Measurements from ENCODE around the gene PTGFRN. TPM values are rescaled to one million over a fixed set of nuclear protein-coding genes. Genes with fewer than 3 reads are reported as not detected.
A peak's percentile ranks its signal among the peaks of the same experiment; 100 is the strongest.
"Not testable (repeated sequence)": the region's sequence is repeated elsewhere in the genome, so short reads cannot be mapped to it uniquely, and the experiment has no call there.

Gene PTGFRN
- total RNA-seq, 4 donors from 2014 or later: 40.6 to 68.7 (median 56.0) TPM

DNA sequence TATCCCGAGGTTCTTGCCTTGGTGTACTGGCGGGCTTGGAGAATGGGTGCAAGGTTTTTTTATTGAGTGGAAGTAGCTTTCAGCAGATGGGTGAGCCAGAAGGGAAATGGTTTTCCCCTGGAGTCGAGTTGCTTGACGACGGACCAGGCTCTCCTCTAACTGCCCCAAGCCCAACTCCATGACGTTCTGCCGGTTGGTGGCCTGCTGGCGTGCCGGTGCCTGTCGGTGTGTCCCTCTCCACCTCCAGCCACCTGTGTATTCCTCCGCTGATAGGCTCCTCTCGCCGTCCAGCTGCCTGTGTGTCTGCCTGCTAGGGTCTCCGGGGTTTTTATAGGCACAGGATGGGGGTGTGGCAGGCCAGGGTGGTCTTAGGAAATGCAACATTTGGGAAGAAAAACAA, 34.3 kb upstream of the PTGFRN start:
- intact Hi-C loops (cut with DNase I): no loop called here
- Histone ChIP-seq H3K27ac (no peak overlapping the region), H3K9me3 (no peaks in the 10 kb centered on the region), H3K27me3 (no peaks in the 10 kb centered on the region), H3K36me3 (no peaks in the 10 kb centered on the region), H3K4me1 (peaks cover 9 to 57% (median 44%) of the 10 kb centered on the region in 3 donors), H3K4me3 (peak overlapping the region in 2 of 4 donors; percentile 16 to 38)
- TF ChIP-seq POLR2A (IDR thresholded peaks at IDR 0.05): no peak
- TF ChIP-seq, protein P1, sequence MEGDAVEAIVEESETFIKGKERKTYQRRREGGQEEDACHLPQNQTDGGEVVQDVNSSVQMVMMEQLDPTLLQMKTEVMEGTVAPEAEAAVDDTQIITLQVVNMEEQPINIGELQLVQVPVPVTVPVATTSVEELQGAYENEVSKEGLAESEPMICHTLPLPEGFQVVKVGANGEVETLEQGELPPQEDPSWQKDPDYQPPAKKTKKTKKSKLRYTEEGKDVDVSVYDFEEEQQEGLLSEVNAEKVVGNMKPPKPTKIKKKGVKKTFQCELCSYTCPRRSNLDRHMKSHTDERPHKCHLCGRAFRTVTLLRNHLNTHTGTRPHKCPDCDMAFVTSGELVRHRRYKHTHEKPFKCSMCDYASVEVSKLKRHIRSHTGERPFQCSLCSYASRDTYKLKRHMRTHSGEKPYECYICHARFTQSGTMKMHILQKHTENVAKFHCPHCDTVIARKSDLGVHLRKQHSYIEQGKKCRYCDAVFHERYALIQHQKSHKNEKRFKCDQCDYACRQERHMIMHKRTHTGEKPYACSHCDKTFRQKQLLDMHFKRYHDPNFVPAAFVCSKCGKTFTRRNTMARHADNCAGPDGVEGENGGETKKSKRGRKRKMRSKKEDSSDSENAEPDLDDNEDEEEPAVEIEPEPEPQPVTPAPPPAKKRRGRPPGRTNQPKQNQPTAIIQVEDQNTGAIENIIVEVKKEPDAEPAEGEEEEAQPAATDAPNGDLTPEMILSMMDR (IDR thresholded peaks at IDR 0.05): no peak
- WGBS, 2 donors: 60 to 89% methylated on average over 3 to 10 of the region's 14 CpGs
- DNase-seq: no peak

DNA sequence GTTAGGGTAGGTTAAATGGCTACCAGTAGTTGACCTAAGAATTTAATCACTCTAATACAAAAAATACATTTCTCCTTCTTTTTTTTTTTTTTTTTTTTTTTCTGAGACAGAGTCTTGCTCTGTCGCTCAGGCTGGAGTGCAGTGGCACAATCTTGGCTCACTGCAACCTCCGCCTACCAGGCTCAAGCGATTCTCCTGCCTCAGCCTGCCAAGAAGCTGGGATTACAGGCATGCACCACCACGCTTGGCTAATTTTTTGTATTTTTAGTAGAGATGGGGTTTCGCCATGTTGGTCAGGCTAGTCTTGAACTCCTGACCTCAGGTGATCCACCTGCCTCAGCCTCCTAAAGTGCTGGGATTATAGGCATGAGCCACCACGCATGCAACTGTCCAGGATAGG, 33.8 kb upstream of the PTGFRN start:
- Histone ChIP-seq H3K4me1 (peaks cover 9 to 57% (median 44%) of the 10 kb centered on the region in 3 donors), H3K4me3 (peak overlapping the region in 1 of 4 donors; percentile 16)
- H3K27me3 ChIP-seq; H3K9me3 ChIP-seq; intact Hi-C loops (cut with DNase I); H3K36me3 ChIP-seq; DNase-seq; H3K27ac ChIP-seq: not testable (repeated sequence)
- whole genome bisulfite sequencing, 2 donors: 26 to 53% methylated on average over 6 of the region's 6 CpGs

DNA sequence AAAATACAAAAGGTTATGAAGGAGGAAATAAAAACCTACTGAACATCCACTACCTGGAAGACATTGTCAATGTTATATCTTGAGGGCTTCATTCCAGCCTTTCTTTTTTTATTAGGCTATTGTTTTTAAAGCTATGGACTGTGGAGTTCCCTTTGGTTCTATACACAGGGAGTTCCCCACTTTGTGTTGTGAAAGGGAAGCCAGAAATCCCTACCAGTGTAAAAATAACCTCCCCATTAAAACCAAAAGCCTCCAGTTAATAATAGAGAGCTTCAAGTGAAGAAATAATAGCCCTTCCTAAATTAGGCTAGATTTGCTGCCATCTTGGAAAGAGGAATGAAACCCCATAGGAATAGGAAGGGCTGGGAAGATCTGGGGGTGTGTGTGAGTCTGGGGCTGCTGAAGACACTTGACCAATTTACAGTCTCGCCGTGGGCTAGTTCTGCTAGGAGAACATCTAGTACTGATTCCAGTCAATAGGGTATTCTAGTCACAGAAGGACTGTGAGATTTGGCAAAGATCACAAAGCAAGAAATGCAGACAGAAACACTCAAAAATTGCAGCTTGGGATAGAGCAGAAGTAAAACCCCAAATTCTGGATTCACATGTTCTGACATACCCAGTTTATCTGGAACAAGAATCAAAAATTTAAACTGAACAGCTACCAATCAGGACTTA, 32.4 kb upstream of the PTGFRN start:
- intact Hi-C loops (cut with DNase I): no loop called here
- Histone ChIP-seq H3K4me1 (peaks cover 9 to 67% (median 50%) of the 10 kb centered on the region in 3 donors), H3K27ac (peak overlapping the region in 3 of 4 donors; percentile 0 to 58 (median 58)), H3K9me3 (no peaks in the 10 kb centered on the region), H3K4me3 (peak overlapping the region in 2 of 4 donors; percentile 28 to 56), H3K36me3 (no peaks in the 10 kb centered on the region), H3K27me3 (no peaks in the 10 kb centered on the region)
- TF ChIP-seq, protein P1 (IDR thresholded peaks at IDR 0.05): no peak
- no peak for TF ChIP-seq POLR2A (IDR thresholded peaks at IDR 0.05)
- no peak for DNase-seq
- 72% methylated on average over 2 of the region's 2 CpGs for WGBS, 2 donors

DNA sequence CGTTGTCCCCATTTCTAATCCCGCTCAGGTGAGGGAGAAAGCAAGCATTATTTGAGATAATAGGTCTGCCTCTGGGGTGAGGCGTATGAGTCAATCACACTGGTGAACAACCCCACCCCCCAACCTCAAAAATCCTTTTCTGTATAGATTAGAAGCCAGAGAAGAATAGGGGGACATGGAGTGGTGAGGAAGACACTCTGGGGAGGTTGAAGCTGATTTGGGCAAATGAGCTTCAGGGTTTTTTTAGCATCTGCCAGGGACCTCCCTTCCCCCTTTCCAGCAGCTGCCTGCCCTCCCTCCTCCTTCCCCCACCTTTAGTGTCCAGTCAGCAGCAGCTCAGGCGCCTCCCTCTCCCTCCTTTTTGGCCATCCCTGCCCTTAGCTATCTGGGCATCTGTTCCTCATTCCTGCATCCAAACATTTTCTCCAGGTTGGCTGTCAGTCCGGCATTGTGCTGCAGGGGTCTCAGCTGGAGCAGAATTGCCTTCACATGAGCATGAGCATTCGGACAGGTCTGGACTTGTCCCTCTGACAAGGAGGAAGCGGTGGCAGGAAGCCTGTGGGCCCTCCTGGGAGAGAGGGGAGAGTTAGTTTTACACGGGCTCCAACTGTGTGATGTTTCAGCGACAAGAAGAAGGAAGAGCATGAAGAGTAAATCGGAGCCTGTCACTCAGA, 30.8 kb upstream of the PTGFRN start:
- intact Hi-C loops (cut with DNase I): no loop called here
- TF ChIP-seq, protein P1 (IDR thresholded peaks at IDR 0.05): no peak
- no peak for TF ChIP-seq POLR2A (IDR thresholded peaks at IDR 0.05)
- WGBS, 2 donors: 32 to 34% methylated on average over 6 to 10 of the region's 10 CpGs
- peak overlapping the region in 3 of 4 donors; percentile 58 to 66 (median 58) for H3K27ac ChIP-seq
- H3K36me3 ChIP-seq: no peaks in the 10 kb centered on the region
- no peak for DNase-seq
- H3K4me1 ChIP-seq: peaks cover 9 to 73% (median 56%) of the 10 kb centered on the region in 3 donors
- no peaks in the 10 kb centered on the region for H3K9me3 ChIP-seq
- no peaks in the 10 kb centered on the region for H3K27me3 ChIP-seq
- H3K4me3 ChIP-seq: peak overlapping the region in 2 of 4 donors; percentile 29 to 56

DNA sequence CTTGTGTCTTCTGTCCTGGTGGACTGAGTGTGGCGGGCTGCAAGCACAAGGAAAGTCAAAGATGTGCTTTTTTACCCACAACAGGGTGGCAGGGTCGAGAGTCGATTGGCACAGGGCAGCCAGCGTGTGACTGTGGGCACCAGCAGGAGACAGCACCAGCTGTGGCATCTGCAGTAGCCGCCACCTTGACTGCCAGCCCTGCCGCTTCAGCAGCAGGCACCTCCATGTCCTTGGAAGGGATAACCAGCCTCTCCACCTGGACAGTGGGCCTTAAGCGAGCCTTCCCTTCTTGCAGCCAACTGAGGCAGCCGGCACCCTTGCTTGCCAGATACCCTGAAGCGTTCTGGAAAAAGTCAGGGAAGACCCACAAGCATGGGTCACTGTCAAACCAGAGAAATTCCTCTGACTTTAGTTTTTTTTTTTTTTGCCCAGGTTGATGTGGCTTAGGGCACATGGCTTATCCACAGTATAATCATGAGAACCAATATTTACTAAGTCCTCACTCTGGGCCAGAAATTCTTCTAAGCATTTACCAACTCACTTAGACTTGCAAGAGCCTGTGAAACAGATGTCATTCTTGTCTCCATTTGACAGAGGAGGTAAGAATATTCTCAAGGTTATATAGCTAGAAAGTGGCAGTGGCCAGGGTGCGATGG, 30.1 kb upstream of the PTGFRN start:
- 91 to 97% methylated on average over 6 to 7 of the region's 10 CpGs for WGBS, 2 donors
- TF ChIP-seq, protein P1 (IDR thresholded peaks at IDR 0.05): no peak
- H3K27ac ChIP-seq: peak overlapping the region in 3 of 4 donors; percentile 58 to 66 (median 58)
- no peaks in the 10 kb centered on the region for H3K9me3 ChIP-seq
- H3K36me3 ChIP-seq: no peaks in the 10 kb centered on the region
- H3K4me3 ChIP-seq: no peak overlapping the region
- intact Hi-C loops (cut with DNase I): no loop called here
- no peaks in the 10 kb centered on the region for H3K27me3 ChIP-seq
- H3K4me1 ChIP-seq: peaks cover 9 to 69% (median 52%) of the 10 kb centered on the region in 3 donors
- no peak for DNase-seq

Measured in esophagus squamous epithelium (tissue), 5 donors.